ENCODE data around the gene HGD.

DNA sequence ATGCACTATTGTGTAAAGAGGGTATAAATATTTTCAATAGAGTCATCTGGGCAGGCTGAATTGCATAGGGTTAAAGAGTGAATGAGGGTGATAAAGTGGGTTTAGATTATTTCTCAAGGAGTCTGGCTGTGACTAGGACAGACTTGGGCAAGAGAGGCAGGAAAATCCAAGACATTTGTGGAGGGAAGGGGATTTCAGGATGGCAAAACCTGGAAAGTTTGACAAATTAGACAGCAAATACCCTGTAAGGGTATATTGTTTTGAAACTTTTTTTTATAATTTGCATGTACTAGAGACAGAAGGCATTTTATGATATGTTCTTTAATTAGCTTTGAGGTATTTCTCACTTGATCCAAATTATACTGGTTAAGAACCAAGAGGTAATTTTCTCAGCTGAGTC, 17.1 kb downstream of the HGD start:
- TF ChIP-seq CTCF (IDR thresholded peaks at IDR 0.05): no peak
- TF ChIP-seq POLR2A (IDR thresholded peaks at IDR 0.05): no peak
